H54 (cell line): ENCODE data around the gene SLC25A45.

Source experiments
- DNase-seq: peaks from one replicate; pipeline ENCODE4 v3.0.0; 2011; ENCODE audit warnings: low spot score, mixed read lengths; ENCODE audit not compliant: insufficient read length
- FAIRE-seq: peaks from 3 replicates; lab custom pipeline; 2011; peaks lifted over from hg19 to GRCh38; lab: Jason Lieb, UNC
- POLR2A ChIP-seq: IDR thresholded peaks from 2 replicates; pipeline ENCODE4 v1.6.1; 2011; ENCODE audit warnings: low read depth, mild to moderate bottlenecking, low read length

The SLC25A45 gene, protein sequence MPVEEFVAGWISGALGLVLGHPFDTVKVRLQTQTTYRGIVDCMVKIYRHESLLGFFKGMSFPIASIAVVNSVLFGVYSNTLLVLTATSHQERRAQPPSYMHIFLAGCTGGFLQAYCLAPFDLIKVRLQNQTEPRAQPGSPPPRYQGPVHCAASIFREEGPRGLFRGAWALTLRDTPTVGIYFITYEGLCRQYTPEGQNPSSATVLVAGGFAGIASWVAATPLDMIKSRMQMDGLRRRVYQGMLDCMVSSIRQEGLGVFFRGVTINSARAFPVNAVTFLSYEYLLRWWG

DNA sequence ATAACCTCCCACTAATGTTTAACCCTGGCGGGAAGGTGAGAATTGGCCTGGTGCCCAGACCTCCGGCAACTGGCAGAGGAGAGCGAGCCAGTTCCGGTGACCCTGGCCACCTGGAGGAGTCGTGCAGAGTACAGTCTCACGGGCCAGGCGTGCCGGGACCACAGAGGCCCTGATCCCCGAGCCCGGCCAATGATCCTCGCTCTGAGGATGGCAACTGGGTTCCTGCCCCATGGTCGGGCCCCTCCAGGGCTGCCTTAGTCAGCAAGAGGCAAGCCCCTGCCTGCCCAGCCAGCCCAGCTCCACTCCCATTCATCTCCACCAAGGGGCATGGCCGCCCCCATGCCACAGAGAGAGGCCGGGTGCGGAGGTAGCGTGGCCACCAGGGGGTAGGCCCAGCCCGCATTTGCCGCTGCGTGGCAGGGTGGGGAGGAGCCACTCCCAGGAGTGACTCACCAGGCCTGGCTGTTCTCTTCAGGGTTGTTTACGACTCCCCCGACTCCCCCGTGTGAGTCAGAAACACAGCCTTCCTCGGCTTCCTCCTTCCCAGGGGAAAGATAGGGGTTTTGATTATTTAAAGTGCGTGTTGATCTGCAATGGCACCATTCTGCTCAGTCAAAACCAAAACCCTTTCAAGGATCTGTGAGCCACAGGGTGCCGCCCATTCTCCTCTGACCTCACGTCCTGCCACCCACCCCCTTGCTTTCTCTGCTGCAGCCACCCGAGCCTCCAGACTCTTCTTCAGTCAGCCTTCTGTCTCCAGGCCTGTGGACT is at the start of gene SLC25A45:
TSS of gene SLC25A45 (minus strand) at position 614 of the 771 bp plus-strand sequence. CDS start 695 bp downstream, outside the sequence.
- TF ChIP-seq POLR2A = peak; percentile 54
- peak; percentile 70 for DNase-seq
- FAIRE-seq = no peak

- no peak for FAIRE-seq
- TF ChIP-seq POLR2A = no peak
- DNase-seq = no peak
Observed at GRCh38 chr11:65431451-65432099, 49.1 kb upstream of the SLC25A45 start.

- no peak for TF ChIP-seq POLR2A
- no peak for DNase-seq
- no peak for FAIRE-seq
Observed at GRCh38 chr11:65430406-65431217, 48.2 kb upstream of the SLC25A45 start.

DNA sequence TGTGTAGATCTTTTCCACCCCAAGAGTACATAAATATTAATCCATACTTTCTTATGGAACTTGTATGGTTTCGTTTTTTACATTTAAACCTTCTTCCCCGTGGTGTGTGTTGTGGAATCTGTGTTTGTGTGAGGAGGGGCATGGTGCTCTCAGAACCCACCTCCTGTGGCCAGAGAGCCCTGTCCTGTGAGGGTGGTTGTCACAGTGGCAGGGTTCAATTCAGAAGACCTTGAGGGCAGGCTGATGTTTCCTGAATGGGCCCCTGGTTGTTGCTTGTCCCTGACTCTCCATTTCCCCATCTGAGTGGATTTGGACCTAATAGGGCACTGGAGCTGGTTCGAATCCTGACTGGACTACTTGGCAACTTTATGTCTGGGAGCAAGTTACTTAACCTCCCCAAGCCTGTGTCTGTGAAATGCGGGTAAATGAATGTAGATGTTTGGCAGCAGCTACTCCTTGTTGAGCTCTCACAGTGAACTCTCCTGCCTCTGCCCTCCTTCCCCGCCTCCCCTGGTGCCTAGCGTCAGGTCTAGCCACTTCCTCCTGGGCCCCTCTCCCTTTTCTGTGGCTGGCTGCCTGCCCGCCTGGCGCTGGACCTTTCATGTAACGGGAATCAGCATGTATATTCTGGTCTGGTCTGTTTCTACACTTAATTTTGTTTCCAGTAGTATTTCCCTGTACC is 47.4 kb upstream of the SLC25A45 start:
- no peak for FAIRE-seq
- peak; percentile 19; the same call in 1 of the 2 replicates for TF ChIP-seq POLR2A
- no peak for DNase-seq

DNA sequence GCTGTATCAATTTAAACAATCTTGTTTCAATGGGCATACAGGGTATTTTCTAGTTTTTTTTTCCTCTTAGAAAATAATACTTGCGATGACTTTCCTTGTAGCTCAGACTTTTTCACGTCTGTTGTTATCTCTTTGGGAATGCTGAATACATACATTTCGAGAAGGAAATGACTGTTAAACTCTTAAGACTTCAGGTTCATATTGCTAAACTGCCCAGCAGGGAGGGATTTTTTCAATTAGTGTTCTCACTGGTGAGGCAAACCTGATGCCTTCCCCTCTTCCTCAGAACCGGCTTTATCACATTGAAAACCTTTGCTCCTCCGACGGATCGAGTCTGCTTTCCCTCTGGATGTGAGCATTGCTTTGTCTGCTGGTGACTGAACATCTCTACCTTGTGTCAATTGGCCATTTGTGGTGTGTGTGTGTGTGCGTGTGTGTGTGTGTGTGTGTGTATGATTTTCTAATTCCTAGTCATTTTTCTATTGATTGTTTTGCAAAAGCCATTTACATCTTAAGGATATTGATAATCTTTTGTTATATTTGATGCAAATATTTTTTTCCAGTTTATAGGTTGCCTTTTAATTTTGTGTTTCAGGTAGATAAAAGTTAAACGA is 46.7 kb upstream of the SLC25A45 start:
- no peak for FAIRE-seq
- peak; percentile 47 for TF ChIP-seq POLR2A
- DNase-seq = no peak

DNA sequence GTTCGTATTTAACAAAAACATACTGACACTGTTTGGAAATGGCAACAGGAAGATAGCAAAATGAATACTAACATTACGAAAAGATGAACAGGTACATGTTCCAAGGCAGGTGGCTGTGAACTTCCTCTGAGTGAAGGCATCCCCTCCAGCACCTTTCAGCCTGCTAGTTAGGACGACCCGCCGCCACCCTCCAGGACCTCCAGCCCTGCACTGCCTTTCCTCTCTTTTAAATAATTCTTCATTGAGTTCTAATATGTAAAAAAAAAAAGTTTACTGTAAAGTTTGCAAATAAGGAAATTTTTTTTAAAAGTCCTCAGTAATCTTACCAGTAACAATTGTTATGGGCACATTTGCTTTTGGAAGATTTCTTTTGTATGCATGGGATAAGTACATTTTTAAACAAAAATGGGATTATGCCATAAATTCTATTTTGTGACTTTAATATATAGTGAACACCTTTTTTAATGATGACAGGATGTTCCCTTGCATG is 46.2 kb upstream of the SLC25A45 start:
- no peak for FAIRE-seq
- TF ChIP-seq POLR2A = peak; percentile 28; the same call in 1 of the 2 replicates

GRCh38 chr11:65427691-65428577 is 45.5 kb upstream of the SLC25A45 start:
- FAIRE-seq (no peak), DNase-seq (no peak)
- peak; percentile 60 for TF ChIP-seq POLR2A

More for the DNA sequence above, 46.2 kb upstream of the SLC25A45 start:
- DNase-seq = no peak

DNA sequence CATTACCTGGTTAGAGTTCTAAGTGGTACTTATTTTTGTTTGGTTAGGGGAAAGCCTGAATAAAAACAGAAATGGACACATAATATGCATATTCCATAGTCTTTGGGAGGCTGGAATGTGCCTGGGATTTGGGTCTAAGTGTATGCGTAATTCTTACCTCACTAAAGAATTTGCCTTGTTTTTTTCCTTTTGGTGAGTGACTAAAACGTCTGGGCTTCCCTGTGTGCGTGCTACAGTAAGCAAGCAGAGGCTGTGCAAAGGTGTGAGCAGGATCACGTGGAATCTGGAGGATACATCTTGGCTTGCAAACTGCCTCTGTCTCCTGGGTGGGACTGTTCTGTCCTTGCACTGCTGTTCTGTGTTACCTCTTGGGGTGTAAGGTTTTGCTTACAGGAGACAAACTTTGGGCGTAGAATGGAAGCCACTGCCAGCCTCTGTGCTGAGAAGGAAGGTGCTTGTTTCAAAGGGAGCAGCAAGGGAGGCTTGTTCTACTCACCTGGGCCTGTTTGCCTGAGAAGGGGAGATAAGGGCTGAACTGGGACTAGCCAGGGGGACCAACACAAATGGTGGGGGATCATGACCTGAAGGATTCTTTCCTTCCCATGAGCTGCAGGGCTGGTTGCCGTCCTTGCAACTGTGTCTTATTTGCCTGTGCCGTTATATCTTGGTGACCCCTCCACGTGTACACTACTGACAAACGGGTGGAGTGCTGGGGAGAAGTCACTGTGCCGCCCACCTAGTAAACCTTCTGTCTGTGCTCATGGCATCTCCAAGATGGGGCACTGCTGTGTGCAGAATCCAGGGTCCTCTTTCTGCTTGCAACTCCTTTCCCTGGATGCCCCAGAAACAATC is 44.6 kb upstream of the SLC25A45 start:
- no peak for DNase-seq
- no peak for FAIRE-seq
- peak; percentile 55 for TF ChIP-seq POLR2A

- FAIRE-seq = no peak
- TF ChIP-seq POLR2A = no peak
- no peak for DNase-seq
Observed at GRCh38 chr11:65425971-65426838, 43.8 kb upstream of the SLC25A45 start.
